ENCODE results near the gene RNU6-9. TPM values are rescaled to one million over a fixed set of nuclear protein-coding genes. Genes with fewer than 3 reads are reported as not detected.

RNU6-9 gene
- total and polyA plus RNA-seq, 2 of the 13 experiments (the other 11 are each of a cell fraction or from before 2014, with no cell fraction given), result under 0.01 TPM; not detected in 1

GRCh38 chr19:926589-927350 is 33.5 kb downstream of the RNU6-9 start (continued):
- TF ChIP-seq ZUFSP (CRISPR knock-in tag; IDR thresholded peaks at IDR 0.05; ENCODE audit: borderline replicate concordance), result no peak
- TF ChIP-seq FOXP4 (CRISPR knock-in tag; IDR thresholded peaks at IDR 0.05), result peak; percentile 32
- TF ChIP-seq GMEB1 (CRISPR knock-in tag; IDR thresholded peaks at IDR 0.05; ENCODE audit: borderline replicate concordance), result no peak
- TF ChIP-seq ARID5B (CRISPR knock-in tag; IDR thresholded peaks at IDR 0.05), result peak; percentile 24; the same call in 1 of the 2 replicates
- TF ChIP-seq MYC (CRISPR knock-in tag; IDR thresholded peaks at IDR 0.05; ENCODE audit: borderline replicate concordance), result peak; percentile 55; the same call in 1 of the 2 replicates
- TF ChIP-seq SRY (CRISPR knock-in tag; IDR thresholded peaks at IDR 0.05), result no peak; the same call in 1 of the 2 replicates
- TF ChIP-seq IRX3 (CRISPR knock-in tag; IDR thresholded peaks at IDR 0.05; ENCODE audit: borderline replicate concordance, low read depth), result no peak
- TF ChIP-seq ZNF232 (CRISPR knock-in tag; IDR thresholded peaks at IDR 0.05; ENCODE audit: borderline replicate concordance), result no peak
- TF ChIP-seq ZFX (CRISPR knock-in tag; IDR thresholded peaks at IDR 0.05; ENCODE audit: low read depth), result peak; percentile 61
- TF ChIP-seq ZNF230 (CRISPR knock-in tag; IDR thresholded peaks at IDR 0.05), result no peak
- 0 out of 2 replicates have a peak, but pooled peaks have one; percentile 42 for TF ChIP-seq HDAC2 (CRISPR knock-in tag; IDR thresholded peaks at IDR 0.05)
- no peak for TF ChIP-seq GZF1 (CRISPR knock-in tag; IDR thresholded peaks at IDR 0.05)
- TF ChIP-seq ZNF614 (CRISPR knock-in tag; IDR thresholded peaks at IDR 0.05; ENCODE audit: borderline replicate concordance), result no peak
- TF ChIP-seq PRDM15 (CRISPR knock-in tag; IDR thresholded peaks at IDR 0.05), result no peak; the same call in 1 of the 2 replicates

All from HepG2 (cell line).